GM21515 (cell line): Measurements from ENCODE around the gene NR1H2.
"Not testable (repeated sequence)": the region's sequence is repeated elsewhere in the genome, so short reads cannot be mapped to it uniquely, and the experiment has no call there.

Experiments used
- ATAC-seq: cut with Tn5 transposase; IDR thresholded peaks from one replicate; pipeline ENCODE4 v1.9.1; 2021; ENCODE audit not compliant: unreplicated experiment

The NR1H2 gene

DNA sequence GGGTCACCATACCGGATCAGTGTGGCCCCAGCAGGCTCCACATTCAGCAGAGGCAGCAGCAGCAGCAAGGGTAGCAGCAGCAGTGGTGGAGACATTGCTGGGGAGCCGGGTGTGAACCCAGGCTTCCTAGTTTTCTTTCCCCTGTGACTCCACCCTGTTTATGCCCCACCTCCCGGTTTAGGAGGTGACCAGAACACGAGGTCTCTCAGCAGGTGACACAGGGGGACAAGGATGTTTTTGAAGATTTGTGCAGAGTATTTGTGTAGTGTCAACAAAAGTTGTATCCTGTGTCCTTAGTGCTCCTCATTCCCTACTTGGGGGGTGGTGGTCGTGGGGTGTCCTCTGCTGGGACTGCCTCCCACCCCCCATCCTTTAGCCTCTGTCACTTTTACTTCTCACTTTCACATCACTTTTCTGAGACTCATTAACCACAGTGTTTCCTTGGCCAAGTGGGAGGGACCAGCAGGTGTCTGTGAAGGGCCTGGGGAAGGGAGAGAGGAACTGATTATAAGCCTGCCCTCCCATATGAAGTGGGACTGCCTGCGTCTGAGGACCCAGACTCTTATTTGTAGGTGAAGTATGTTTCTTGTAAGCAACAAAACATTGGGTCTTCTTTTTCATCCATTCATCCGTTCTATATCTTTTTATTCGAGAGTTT lies 31.5 kb upstream of the NR1H2 start:
- peak; percentile 52 for ATAC-seq

DNA sequence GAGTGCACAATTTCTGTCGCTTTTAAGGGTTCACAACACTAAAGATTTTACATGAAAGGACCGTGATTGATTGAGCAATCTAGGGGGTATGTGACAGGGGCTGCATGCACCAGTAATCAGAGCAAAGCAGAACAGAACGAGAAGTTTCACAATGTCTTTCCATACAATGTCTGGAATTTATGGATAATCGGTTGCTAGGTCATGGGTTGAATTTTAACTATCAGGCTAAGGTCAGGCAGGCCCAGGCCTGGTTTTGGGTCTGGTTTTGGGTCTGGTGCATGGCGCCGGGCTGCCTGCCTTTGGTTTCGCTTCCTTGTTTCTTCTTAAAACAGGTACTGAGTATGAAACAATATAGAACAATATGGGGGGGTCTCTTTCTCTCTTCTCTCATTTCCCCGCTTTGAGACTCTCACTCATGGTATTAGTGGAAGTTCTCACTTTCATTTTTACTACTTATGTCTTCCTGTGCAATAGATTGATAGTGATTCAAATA lies 29.1 kb upstream of the NR1H2 start:
- ATAC-seq, result not testable (repeated sequence)

DNA sequence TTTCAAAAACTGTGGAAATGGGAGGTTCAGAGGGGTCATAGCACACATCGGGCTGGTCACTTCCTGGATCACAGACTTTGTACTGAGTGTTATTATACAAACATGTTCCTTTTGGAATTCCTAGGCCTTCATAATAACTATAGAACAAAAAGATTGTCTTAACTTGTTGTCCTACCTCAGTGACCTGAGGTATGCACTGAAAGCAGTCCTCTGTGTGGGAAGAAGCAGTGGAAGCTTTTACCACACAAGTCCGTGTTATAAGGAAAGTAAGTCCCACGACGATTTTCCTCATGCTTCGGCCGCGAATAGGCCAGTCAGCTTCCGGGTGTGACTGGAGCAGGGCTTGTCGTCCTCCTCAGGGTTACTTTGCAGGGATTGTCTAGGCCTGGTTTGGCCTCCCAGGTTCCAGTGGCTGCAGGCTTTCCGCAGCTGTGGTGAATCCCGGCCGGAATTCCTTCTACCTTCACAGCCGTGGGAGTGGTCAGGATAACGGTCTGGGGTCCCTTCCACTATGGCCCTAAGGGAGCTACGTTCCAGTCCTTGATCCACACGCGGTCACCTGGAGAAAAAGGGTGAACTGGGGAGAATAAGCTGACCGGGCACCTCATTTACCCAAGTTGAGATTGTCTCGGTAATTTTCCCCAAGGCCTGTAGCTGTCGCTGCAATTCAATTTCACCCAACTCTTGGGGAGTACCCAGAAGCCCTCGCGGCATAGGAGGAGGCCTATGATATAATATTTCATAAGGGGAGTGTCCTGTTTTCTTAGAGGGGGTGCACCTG lies 26.8 kb upstream of the NR1H2 start:
- ATAC-seq, result no peak

DNA sequence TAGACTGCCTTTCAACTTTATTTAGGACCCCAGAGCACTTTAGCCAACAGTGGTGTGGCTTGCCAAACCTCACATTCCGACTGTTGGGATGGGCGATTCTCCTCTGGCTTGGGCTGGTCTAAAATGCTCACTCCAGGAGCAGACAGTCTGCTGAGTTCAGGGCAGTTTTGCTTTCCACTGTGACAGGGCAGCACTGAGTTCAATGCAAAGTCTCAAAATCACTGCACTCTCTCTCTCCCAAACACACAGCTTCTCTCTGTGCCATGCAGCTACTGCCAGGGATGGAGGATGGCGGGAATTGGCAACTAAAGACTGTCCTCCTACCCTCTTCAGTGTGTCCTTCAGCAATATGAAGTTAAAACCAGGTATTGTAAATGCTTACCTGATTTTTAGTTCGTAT lies 24.0 kb upstream of the NR1H2 start:
- no peak for ATAC-seq

DNA sequence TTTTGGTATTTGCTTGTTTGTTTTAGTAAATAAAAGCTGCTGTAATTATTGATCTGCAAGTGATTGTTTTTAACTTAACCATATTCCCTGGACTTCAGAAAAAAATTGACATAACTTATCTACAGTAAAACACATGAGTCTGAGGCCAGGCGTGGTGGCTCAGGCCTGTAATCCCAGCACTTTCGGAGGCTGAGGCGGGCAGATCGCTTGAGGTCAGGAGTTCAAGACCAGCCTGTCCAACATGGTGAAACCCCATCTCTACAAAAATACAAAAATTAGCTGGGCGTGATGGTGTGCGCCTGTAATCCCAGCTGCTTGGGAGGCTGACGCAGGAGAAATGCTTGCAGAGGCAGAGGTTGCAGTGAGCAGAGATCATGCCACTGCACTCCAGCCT lies 22.8 kb upstream of the NR1H2 start:
- not testable (repeated sequence) for ATAC-seq

DNA sequence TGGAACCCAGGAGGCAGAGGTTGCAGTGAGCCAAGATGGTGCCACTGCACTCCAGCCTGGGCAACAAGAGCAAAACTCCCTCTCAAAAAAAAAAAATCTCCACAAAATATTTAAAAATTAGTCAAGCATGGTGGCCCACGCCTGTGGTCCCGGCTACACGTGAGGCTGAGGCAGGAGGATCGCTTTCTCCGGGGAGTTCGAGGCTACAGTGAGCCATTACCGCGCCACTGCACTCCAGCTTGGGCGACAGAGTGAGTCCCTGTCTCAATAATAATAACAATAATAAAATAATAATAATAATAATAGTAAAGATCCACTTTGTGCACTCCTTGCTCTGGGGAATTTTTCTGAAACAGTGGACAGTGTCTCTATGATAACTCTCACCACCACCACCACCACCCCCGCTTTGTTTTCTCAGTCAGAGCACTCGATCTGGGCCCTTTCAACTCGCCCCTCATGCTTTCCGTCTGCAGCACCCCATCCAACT lies 19.5 kb upstream of the NR1H2 start:
- ATAC-seq, result no peak

DNA sequence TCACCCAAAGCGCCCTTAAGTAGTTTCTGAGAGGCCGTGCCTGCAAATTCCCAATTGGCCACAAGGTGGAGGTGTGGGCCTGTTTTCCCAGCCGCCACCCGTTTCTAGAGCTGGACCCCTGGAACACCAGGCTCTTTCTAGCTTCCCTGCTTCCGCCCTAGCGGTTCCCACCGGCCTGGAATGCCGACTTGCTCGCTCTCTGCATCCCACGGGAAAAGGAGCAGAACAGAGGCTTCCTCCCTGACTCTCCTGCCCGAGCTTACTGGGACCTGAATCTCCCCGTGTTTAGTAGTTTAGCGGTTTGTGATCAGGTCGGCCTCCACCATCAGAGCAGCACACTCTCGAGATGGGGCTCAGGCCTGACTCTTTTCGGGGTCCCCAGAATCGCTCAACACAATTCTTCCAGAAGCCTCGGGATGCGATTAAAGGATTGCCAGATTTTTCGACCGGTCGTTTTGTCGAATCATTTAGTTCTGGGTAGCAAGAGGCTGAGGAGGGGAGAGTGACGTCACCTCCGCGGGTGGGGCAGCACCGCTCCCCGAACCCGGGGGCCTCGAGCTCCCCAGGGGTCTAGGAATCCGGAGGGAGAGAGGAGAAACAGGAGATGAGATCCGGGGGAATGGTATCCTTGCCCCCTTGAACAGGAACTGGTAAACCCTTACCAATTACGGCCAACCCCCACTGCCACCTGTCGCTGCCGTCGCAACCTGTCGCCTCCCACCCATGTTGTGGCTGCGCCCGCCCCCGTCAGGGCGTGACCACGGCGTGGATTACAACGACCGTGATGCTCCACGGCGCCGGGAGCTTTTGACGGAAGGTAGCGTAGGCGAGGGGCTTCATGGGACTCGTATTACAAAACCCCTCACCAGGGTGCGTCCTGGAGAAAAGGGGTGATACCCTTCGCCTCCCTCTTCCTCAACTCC lies 18.8 kb upstream of the NR1H2 start:
- ATAC-seq, result peak; percentile 45

DNA sequence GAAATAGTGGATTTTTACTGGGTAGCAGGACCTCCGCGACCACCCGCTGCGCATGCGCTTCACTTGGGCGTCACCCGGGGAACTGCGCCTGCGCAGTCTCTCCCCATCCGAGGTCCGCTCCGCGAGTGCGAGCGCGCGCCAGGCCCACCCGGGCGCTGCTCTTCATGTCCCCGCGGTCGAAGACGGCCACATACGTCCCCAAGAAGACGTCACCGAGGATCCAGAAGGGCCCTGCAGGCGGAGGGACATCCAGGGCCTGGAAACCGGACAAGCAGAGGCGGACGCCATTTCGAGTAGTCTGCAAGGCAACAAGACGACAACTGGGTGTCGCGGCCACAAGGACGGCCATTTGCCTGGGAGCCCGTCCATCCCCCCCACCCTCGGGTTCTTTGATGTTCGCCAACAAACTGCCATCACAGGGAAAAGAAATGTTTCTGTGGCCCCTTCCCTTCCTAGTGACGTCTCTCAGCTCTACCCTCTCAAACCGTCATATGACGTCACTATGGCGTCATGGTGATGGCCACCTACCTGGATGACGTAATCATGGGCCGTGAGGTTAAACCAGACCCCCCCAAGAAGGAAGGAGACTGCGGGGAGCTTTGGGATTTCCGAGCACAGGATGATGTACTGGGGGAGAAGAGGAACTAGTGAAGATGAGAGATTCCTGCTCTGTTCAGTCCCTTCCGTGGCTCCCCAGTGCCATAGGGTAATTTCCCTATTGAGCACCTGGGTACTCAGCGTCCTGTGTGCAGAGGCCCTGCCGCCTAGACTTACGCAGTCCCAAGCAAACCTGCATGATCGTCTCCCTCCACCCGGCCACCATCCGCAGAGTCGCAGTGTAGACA lies 17.6 kb upstream of the NR1H2 start:
- ATAC-seq, result no peak

DNA sequence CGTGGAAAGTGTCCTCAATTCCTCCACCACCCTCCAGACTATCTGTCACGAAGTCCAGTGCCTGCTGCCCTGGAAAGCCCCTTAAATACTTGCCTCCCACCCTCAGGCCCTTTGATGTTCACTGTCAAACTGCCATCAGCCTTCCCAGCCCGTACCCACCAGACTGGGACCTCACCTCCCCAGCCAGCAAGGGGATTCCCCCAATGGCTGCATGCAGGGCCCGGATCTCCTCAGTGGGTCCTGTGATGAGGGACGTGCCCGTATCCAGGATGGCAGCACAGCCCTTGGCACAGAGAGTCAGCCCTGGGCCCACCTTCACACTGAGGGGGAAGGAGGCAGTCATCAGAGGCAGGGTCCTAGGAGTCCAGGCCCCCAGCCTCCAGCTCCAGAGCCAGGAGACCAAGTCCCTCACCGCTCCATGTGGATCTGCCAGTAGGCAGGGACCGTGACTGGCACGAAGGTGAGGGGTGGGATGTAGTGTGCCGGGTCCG lies 16.9 kb upstream of the NR1H2 start:
- ATAC-seq, result no peak

DNA sequence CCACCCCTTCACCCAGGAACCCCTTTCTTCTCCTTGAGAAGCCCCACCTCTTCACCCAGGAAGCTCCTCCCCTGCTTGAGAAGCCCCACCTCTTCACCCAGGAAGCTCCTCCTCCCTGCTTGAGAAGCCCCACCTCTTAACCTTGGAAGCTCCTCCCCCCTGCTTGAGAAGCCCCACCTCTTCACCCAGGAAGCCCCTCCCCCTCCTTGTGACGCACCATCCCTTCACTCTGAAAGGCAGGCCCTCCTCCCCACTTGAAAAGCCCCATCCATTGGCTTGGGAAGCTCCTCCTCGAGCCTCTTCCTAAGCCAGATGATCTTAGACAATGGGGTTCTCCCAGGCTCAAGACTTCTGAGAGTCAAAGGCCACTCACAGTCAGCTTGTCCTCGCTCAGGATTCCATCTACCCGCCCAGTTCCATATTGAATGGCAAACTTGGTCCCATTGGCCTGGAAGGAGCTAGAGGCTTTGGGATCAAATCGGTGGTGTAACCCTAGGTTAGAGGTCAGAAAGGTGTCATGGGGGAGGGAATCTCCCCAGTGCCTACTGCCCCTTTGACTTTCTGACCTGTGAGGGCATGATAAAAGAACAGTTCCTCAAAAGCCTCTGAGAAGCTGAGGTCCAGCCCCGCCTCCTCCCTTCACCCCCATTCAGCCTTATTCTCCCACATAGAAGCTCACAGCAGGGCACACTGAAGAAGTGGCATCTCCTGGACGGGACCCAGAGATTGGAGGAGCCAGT lies 14.8 kb upstream of the NR1H2 start:
- no peak for ATAC-seq

DNA sequence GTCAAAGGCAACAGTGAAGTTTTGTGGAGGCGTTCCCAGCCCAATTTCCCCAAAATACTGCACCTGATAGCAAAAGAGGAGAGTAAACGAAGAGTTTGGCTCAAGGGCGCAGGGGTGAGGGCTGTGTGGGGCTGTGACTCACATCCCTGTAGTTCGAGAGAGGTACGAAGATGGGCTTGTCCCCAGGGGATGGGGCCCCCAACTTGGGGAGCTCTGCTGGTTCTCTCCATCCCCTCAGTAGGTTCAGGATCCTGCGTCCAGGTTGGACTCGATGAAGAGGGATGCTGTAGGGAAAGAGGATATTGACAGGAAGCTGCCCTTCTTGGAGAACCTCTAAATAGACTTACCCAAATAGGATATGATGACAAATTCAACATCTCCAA lies 14.2 kb upstream of the NR1H2 start:
- ATAC-seq, result no peak

DNA sequence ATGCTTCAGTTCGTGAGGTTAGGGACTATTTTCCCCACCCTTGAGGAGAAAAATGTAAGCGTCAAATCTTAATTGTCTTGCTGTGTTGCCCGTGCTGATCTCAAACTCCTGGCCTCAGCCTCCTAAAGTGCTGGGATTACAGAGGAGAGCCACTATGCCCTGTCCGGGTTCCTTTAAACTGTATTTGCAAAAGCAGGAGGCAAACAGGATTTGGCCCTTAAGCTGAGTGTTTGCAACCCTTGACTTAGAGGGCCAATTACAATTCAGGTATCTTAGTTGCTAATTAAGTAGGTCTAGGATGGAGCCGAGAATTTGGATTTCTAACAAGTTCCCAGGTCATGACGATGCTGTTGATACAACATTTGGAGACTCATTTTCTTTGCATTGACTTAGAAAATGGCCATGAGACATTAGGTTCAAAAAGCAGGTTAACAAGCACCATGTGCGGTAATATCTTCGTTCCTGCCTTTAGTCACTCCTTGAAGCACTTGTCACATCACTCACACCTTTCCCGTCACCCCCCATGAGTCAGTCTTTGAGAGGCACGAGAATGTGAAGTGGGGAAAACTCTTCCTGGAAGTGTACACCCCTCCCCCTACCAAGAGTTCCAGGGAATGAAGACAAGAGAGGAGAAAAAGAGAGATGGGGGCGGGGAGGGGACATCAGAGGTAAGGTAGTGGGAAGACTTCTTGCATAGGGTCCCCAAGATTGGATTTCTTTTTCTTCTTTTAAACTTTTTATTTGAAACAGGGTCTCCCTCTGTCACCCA lies 13.4 kb upstream of the NR1H2 start:
- ATAC-seq, result no peak

DNA sequence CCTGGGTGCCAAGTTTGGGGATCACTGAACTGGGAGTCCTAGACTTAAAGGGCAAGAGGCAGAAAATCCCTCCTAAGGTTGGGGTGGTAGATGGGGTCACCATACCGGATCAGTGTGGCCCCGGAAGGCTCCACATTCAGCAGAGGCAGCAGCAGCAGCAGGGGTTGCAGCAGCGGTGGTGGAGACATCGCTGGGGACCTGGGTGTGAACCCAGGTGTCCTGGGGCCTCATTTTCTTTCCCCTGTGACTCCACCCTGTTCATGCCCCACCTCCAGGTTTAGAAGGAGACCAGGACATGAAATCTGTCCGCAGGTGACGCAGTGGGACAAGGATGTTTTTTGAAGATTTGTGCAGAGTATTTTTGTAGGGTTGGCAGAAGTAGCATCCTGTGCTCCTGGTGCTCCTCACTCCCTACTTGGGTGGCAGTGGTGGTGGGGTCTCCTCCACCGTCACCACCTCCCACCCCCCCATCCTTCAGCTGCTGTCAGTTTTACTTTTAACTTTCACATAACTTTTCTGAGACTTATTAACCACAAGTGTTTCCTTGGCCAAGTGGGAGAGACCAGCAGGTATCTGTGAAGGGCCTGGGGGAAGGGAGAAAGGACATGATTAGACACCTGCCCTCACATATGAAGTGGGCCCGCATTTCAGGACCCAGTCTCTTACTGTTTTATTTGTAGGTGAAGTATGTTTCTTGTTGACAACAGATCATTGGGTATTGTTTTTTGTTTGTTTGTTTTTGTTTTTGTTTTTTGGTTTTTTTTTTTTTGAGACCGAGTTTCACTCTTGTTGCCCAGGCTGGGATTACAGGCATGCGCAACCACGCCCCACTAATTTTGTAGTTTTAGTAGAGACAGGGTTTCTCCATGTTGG lies 10.6 kb upstream of the NR1H2 start, which contains the start of gene NAPSA:
TSS of gene NAPSA (minus strand) at position 206 of the 873 bp plus-strand sequence. CDS start at position 188, 18 bp downstream.
- ATAC-seq, result no peak

DNA sequence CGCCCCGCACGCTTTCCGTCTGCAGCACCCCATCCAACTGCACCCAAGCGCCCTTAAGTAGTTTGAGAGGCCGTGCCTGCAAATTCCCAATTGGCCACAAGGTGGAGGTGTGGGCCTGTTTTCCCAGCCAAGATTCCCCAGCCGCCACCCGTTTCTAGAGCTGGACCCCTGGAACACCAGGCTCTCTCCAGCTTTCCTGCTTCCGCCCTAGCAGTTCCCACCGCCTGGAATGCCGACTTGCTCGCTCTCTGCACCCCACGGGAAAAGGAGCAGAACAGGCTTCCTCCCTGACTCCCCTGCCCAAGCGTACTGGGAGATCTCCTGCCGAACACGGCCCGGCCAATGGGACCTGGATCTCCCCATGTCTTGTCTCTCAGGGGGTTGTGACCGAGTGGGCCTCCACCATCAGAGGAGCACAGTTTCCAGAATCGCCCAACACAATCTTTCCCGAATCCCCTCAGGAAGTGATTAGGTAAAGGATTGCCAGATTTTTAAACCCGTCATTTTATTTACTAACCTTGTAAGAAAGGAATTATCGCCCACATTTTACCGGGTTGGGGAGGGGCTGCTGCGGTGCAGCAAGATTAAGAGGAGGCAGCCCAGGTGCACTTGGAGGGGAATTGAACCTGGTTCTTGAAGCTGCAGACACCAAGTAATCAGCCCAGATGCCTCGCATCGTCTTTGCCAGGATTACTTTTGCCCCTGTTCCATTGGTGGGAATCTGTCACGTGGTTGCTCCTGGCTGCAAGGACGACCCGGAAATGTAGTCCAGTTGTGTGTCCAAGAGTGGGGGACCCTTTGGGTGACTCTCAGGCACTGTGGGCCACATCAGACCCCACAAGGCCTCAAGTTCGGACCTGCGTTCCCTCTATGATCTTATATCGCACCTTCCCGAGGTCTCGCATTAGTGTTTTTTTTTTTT lies 7.3 kb upstream of the NR1H2 start:
- no peak for ATAC-seq

DNA sequence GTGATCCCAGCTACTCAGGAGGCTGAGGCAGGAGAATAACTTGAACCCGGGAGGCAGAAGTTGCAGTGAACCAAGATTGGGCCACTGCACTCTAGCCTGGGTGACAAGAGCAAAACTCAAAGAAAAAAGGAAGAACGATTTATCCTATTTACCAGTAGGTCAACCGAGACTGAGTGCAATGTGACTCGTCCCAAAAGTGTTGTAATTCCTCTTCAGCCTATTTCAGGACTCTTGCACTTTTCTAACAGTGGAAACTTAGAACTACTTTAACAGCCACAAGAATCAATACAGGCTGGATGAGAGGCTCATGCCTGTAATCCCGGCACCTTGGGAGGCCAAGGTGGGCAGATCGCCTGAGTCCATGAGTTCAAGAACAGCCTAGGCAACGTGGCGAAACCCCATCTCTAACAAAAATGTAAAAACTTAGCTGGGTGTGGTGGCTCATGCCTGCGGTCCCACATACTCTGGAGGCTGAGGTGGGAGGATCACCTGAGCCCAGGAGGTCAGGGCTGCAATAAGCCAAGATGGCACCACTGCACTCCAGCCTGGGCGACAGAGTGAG lies 4.3 kb upstream of the NR1H2 start:
- no peak for ATAC-seq

DNA sequence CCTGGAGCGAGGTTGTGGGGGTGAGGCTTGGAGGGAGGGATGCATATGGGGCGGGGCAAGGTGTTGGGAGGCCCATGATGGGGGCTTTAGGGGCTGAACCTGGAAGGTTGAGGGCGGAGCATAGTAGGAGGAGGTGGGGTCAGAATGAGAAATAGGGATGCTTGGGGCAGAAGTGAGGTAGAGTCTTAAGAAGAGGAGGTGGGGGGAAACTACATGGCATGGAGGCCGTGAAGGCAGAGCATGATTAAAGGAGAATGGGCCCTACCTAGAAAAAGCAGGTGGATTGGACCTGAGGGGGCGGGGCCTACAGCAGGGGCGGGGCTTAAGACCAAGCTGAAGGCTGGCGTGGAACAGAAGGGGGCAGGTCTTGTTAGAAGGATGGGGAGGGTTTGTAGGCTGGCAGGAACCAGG lies 799 bp downstream of the NR1H2 start:
- ATAC-seq, result peak; percentile 9
